ENCODE data around the gene CLDND2.
A peak's percentile ranks its signal among the peaks of the same experiment; 100 is the strongest.

The CLDND2 gene

GRCh38 chr19:51327066-51328001 lies 41.5 kb downstream of the CLDND2 start:
- DNase-seq (ENCODE audit: low read depth in 1 of 2, low spot score in 1 of 2) = no peak
- in situ Hi-C loops (cut with HindIII; ENCODE audit: low pct_unique_long_range_greater_than_20kb, low sequenced_read_pairs) = no loop called here
- no peak for TF ChIP-seq JUND (IDR thresholded peaks at IDR 0.05; ENCODE audit: low read depth)

DNA sequence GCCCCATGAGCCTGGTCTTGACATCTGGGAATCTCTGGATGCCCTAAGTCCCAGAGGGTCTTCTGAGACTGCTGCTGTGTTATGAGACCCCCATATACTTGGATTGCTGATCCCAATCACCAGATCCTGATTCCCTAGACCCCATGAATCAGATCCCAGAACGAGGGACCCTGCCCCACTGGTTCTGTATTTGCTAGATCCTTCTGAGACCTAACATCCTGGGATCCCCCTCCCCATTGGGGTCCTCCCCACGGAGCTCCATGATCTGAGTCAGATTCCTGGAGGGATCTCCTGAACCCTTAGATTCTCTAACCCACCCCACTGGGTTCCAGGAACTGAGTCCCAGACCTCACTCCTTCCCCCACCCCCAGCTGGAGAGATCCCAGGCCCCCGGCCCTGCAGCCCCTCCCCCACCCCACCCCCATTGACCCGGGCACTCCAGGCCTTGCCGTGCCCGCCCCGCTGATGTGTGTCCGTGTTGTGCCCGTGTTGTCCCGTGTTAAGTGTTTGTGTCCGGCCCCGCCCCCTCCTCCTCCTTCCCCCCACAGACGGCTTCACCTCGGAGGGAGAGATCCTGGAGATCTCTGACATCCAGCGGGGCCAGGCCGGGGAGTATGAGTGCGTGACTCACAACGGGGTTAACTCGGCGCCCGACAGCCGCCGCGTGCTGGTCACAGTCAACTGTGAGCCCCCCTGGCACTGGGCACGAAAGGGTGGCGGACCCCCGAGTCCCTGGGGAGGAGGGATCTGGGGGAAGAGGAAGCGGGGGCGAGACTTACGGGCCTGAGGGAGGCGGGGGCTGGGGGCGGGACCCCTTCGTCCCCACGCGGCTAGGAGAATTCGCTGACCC lies 42.4 kb downstream of the CLDND2 start:
- no peak for TF ChIP-seq JUND (IDR thresholded peaks at IDR 0.05; ENCODE audit: low read depth)
- DNase-seq (ENCODE audit: low read depth in 1 of 2, low spot score in 1 of 2) = no peak
- in situ Hi-C loops (cut with HindIII; ENCODE audit: low pct_unique_long_range_greater_than_20kb, low sequenced_read_pairs) = no loop called here

DNA sequence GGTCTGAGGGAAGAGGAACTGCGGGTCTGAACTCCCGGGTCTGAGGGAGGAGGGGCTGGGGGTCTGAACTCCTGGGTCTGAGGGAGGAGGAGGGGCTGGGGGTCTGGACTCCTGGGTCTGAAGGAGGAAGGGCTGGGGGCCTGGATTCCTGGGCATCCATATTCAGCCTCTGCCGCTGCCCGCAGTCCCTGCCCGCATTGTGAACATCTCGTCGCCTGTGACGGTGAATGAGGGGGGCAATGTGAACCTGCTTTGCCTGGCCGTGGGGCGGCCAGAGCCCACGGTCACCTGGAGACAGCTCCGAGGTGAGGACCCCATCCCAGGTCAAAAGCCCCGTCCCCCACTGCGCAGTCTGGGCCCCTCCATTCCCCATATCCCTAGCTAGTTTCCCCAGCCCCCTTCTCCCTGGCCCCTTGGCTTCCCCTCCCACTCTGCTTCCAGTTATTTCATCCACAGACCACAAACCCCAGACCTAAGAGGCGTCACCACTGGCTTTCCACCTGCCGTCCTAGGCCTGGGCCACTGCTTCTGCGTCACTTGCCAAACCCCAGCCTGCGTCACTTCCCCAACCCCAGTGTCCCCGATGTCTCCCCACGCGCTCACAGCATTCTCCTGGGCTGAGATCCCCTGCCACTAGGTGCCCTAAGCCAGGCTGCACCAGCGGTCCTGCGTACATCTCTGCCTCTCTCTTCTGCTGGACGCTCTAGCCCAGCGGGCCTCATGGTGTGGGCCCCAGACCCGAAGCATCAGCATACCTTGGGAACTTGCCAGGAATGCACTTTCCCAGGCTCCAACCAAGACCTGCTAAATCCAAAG lies 43.4 kb downstream of the CLDND2 start:
- no peak for TF ChIP-seq JUND (IDR thresholded peaks at IDR 0.05; ENCODE audit: low read depth)
- no peak for DNase-seq (ENCODE audit: low read depth in 1 of 2, low spot score in 1 of 2)
- in situ Hi-C loops (cut with HindIII; ENCODE audit: low pct_unique_long_range_greater_than_20kb, low sequenced_read_pairs) = no loop called here

GRCh38 chr19:51324167-51324481 lies 44.7 kb downstream of the CLDND2 start:
- no peak for TF ChIP-seq JUND (IDR thresholded peaks at IDR 0.05; ENCODE audit: low read depth)
- no peak for DNase-seq (ENCODE audit: low read depth in 1 of 2, low spot score in 1 of 2)
- in situ Hi-C loops (cut with HindIII; ENCODE audit: low pct_unique_long_range_greater_than_20kb, low sequenced_read_pairs) = no loop called here

- no peak for DNase-seq (ENCODE audit: low read depth in 1 of 2, low spot score in 1 of 2)
- in situ Hi-C loops (cut with HindIII; ENCODE audit: low pct_unique_long_range_greater_than_20kb, low sequenced_read_pairs) = no loop called here
- TF ChIP-seq JUND (IDR thresholded peaks at IDR 0.05; ENCODE audit: low read depth) = no peak
Observed at GRCh38 chr19:51323481-51324166, 45.2 kb downstream of the CLDND2 start.

DNA sequence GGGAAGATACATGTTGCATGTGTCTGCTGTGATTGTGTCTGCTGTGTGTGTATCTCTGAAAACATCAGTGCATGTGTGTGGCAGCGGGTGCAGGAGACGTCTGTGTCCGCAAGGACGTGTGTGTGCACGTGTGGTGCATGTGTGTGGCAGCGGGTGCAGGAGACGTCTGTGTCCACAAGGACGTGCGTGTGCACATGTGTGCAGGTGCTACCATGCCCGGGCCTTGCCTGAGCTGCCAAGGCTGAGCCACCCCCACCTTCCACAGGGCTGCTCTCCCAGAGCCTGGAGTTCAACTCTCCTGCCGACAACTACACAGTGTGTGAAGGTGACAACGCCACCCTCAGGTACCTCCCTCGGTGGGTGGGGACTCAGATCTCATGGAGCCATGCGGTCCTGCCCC lies 47.0 kb downstream of the CLDND2 start:
- in situ Hi-C loops (cut with HindIII; ENCODE audit: low pct_unique_long_range_greater_than_20kb, low sequenced_read_pairs) = no loop called here
- TF ChIP-seq JUND (IDR thresholded peaks at IDR 0.05; ENCODE audit: low read depth) = no peak
- DNase-seq (ENCODE audit: low read depth in 1 of 2, low spot score in 1 of 2) = no peak

DNA sequence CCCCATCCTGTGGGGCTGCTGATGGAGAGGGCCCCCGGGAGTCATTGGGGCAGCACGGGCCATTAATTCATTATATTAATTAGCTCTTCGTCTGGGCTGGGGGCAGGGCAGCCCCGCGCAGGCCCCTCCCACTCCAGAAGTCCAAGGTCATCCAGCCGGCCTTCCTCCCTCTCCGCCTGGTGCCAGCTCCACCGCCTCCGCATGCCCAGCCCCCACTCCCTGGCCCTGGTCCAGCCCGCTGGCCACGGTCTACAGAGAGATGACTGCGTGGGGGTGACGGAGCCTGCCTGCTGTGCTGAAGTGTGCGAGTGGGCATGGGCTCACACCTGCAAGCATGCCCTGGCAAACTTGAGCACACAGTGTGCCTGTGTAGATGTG lies 48.5 kb downstream of the CLDND2 start:
- in situ Hi-C loops (cut with HindIII; ENCODE audit: low pct_unique_long_range_greater_than_20kb, low sequenced_read_pairs) = no loop called here
- no peak for TF ChIP-seq JUND (IDR thresholded peaks at IDR 0.05; ENCODE audit: low read depth)
- no peak for DNase-seq (ENCODE audit: low read depth in 1 of 2, low spot score in 1 of 2)

DNA sequence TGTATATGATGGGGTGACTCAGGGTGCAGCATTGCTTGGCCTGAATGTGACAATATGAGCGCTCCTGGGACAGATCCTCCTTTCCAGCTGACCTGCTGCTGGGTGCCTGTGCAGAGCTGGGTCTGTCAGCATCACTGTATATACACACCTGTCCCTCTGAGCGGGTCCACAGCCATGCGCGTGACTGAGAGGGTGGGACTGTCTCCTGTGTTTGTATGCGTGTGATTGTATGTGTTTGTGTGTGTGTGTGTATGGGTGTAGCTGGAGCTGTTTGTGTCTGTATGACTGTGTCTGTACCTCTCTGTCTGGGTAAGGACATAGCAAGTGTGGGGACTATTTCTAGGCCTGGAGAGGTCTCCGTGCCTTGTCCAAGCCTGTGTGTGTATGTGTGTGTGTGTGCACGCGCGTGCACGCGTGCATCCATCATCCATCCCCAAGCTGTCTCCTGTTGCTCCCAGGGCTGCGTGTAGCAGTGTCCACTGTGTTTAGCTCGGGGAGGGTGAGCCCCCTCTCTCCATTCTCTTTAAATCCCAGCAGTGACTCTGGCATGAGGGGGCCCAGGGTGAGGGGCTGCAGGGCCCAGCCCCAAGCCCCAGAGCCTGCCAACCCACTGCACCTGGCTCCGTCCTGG lies 49.0 kb downstream of the CLDND2 start:
- no peak for TF ChIP-seq JUND (IDR thresholded peaks at IDR 0.05; ENCODE audit: low read depth)
- in situ Hi-C loops (cut with HindIII; ENCODE audit: low pct_unique_long_range_greater_than_20kb, low sequenced_read_pairs) = no loop called here
- DNase-seq (ENCODE audit: low read depth in 1 of 2, low spot score in 1 of 2) = no peak

DNA sequence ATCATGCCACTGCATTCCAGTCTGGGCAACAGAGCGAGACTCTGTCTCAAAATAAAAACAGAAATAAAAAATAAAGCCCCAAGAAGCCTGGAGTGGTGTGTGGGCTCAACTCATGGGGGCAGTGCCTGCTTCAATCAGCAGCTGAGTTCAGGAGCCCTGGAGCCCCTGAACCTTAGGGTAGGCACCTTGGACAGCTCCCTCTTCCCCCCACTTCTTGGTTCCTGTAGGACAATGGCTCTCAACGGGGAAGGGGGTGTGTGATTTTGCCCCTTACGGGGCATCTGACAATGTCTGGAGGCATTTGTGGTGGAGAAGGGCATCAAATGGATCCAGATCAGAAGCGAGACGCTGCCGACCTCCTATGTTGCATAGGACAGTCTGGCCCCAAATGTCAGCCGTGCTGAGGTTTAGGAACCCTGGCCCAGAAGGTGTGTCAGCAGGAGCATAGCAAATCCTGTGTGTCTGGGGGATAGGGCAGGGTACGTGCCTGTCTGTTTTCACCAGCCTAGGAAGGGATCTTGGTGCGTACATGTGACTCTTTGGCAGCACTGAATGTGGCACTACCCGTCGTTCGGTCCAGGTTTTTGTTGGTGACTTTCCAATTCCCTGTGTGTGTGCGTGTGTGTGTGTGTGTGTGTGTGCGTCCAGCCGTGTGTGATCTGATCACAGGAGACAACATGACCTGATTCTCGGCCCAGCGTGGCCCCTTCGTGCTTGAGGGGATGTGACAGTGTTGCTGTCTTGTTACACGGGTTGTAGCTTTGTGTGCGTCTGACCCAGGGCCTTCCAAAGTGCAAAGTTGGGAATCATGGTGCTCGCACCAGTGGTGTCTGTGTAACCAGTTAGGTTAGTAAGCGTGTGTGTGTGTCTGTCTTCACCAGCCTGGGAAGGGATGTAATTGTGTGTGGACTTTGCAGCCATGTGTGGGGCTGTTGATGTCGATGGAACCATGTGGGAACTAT lies 49.8 kb downstream of the CLDND2 start:
- in situ Hi-C loops (cut with HindIII; ENCODE audit: low pct_unique_long_range_greater_than_20kb, low sequenced_read_pairs) = no loop called here
- no peak for TF ChIP-seq JUND (IDR thresholded peaks at IDR 0.05; ENCODE audit: low read depth)
- DNase-seq (ENCODE audit: low read depth in 1 of 2, low spot score in 1 of 2) = peak in 1 of 2 experiments; percentile 36

- DNase-seq (ENCODE audit: low read depth in 1 of 2, low spot score in 1 of 2) = no peak
- in situ Hi-C loops (cut with HindIII; ENCODE audit: low pct_unique_long_range_greater_than_20kb, low sequenced_read_pairs) = no loop called here
- no peak for TF ChIP-seq JUND (IDR thresholded peaks at IDR 0.05; ENCODE audit: low read depth)
Observed at GRCh38 chr19:51317968-51318367, 50.8 kb downstream of the CLDND2 start.

- no peak for TF ChIP-seq JUND (IDR thresholded peaks at IDR 0.05; ENCODE audit: low read depth)
- in situ Hi-C loops (cut with HindIII; ENCODE audit: low pct_unique_long_range_greater_than_20kb, low sequenced_read_pairs) = no loop called here
- no peak for DNase-seq (ENCODE audit: low read depth in 1 of 2, low spot score in 1 of 2)
Observed at GRCh38 chr19:51317376-51317775, 51.4 kb downstream of the CLDND2 start.
